ENCODE measurements around the gene CST7. TPM values are rescaled to one million over a fixed set of nuclear protein-coding genes. Genes with fewer than 3 reads are reported as not detected.

CST7 gene
- total RNA-seq, 1 experiment from 2014 or later, result 1.0 TPM

- DNase-seq (ENCODE audit: low read depth), result no peak
Measured at GRCh38 chr20:24950836-24951525, 1.9 kb downstream of the CST7 start.

- no peak for DNase-seq (ENCODE audit: low read depth)
Measured at GRCh38 chr20:24951536-24952083, 2.5 kb downstream of the CST7 start.

DNA sequence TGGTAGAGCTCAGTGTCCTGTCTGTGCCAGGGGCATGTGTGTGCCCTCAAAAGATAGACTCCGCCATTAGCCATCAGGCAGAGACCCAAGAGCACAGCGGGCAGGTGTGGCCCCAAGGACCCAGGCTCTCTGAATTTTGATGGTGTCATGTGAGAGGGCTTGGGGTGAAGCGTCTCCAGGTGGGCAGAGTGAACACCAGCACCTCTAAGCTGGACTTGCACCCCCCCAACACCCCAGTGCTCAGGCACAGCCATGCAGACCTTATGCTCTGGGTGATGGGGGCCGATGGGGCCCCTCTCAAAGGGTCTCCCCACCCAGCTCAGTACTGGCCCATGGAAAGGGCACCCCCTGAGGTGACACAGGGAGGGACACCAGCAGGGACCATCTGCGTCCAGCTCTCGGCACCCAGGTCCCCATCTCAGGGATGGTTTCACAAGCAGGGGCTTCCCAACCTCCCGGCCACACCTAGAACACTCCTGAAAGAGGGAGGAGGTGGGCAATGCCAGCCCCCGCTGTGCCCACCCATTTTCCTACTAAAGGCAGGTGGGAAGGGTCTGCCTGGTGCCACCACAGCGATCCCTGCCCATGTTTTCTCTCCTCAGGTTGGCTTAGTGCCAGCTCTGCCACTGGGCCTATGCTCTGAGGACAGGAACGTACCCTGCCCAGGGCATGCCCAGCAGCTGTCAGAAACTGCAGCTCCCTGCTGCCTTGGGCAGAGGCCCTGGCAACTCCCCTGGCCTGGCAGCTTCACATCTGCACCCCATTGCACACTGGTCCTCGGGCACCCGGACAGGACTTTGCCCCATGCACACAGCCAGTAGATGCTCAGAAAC, 3.5 kb downstream of the CST7 start:
- DNase-seq (ENCODE audit: low read depth), result no peak

GRCh38 chr20:24953209-24953575, 4.1 kb downstream of the CST7 start:
- DNase-seq (ENCODE audit: low read depth), result no peak

- no peak for DNase-seq (ENCODE audit: low read depth)
Measured at GRCh38 chr20:24953621-24954133, 4.6 kb downstream of the CST7 start.

DNA sequence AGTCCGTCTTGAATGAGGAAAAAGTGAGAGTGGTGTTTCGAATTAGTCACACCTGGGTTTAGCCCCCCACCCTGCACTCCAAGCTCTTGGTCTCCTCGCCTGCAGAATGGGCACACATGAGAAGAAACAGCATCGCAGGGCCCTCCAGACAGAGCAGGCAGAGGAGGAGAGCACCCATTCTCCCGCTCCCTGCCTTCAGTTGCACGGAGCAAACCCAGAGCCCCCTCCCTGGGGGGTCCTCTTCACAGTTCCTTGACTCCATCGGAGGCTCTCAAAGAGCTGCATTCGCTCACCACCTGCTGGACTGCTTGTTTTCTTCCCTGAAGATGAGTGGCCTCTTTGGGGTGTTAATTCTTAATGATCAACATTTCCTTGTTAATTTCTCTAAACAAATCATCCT, 5.1 kb downstream of the CST7 start:
- DNase-seq (ENCODE audit: low read depth), result no peak

DNA sequence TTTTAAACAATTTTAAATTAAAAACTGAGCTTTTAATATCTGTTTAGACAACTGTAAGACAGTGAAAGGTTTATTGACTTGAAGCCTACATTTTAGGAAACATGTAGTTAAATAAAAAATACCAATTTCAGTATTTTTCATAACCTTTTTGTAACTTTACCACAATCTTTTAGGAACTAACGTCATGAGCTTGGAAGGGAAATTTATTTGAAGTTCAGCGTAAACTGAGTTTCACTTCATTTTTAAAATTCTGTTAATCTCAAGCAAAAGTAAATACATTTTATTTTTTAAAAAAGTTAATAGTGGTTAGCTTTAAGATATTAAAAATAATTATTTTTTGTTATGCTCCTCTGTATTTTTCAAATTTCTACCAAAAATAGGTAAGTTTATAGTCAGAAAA, 5.5 kb downstream of the CST7 start:
- no peak for DNase-seq (ENCODE audit: low read depth)

GRCh38 chr20:24955045-24955444, 6.0 kb downstream of the CST7 start:
- no peak for DNase-seq (ENCODE audit: low read depth)

- no peak for DNase-seq (ENCODE audit: low read depth)
Measured at GRCh38 chr20:24956001-24956841, 7.2 kb downstream of the CST7 start.

DNA sequence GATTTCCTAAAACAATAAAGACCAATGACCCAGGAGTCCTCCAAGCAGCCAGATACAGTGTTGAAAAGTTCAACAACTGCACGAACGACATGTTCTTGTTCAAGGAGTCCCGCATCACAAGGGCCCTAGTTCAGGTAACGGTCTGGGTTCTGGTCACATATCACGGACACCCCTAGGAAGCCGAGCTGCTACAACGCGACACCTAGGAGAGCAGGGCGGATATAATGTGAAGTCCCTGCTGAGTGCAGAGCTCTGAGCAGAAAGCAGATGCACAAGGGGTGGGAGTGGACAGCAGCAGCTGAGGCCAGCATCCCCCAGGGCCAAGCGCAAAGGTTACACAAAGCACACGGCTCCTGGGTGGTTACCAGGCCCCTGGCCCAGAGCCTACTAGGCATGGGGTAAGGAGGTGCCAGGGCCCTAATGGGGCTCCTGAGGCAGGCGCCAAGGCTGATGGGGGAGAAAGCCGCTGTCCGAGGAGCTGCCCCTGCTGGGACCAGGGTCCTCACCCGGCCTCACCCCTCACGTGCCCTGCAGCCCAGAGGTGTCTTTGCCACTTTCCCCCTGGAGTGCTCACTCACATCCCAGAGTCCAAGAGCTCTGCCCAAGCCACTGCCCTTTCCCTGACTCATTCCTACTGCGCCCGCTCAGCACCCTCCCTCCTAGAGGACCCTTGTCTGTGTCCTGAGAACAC, 8.4 kb downstream of the CST7 start:
- no peak for DNase-seq (ENCODE audit: low read depth)

- no peak for DNase-seq (ENCODE audit: low read depth)
Measured at GRCh38 chr20:24958506-24959385, 9.7 kb downstream of the CST7 start.

DNA sequence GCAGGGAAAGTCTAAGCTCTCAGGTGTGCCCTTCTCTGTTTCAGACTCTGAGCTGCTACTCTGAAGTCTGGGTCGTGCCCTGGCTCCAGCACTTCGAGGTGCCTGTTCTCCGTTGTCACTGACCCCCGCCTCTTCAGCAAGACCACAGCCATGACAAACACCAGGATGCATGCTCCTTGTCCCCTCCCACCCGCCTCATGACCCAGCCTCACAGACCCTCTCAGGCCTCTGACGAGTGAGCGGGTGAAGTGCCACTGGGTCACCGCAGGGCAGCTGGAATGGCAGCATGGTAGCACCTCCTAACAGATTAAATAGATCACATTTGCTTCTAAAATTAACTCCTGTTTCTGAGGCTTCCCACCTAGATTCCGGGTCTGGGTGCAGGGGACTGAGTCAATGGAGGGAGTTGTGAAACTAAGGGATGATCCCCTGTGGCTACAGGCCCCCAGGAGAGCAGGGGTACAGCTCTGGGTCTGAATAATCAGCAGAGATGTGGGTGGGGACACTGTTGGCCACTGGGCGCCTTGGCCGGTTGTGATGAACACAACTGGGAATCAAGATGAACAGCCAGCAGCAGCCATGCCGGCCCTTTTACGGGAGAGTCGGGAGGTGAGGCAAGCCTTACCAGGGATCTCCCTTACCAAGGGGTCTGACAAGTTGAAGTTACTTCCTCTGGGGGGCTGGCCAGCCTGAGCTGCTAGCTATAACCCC, 10.7 kb downstream of the CST7 start:
- DNase-seq (ENCODE audit: low read depth), result no peak

- DNase-seq (ENCODE audit: low read depth), result no peak
Measured at GRCh38 chr20:24960302-24960801, 11.3 kb downstream of the CST7 start.

DNA sequence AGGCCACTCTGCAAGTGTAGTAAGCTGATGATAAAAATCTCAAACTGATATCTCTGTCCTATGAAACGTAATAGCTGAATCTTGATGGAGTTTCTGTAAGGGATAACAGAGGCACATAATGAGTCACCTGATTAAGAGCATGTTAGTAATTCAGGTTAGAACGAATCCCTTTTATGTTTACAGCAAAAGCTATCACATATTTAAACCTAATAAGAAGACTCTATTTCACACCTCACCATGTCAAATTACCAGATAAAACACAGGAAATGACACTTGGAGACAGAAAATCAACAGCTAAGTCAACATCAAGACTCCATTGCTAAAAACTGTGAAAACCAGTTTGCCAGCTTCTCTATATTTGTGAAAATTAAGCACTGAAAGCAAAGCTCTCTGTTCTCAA, 11.8 kb downstream of the CST7 start:
- DNase-seq (ENCODE audit: low read depth), result no peak

- no peak for DNase-seq (ENCODE audit: low read depth)
Measured at GRCh38 chr20:24961384-24962181, 12.5 kb downstream of the CST7 start.

GRCh38 chr20:24962182-24962492, 13.1 kb downstream of the CST7 start:
- DNase-seq (ENCODE audit: low read depth), result no peak

- no peak for DNase-seq (ENCODE audit: low read depth)
Measured at GRCh38 chr20:24962510-24962909, 13.4 kb downstream of the CST7 start.
